ENCODE data around the gene HNRNPUL1.

DNA sequence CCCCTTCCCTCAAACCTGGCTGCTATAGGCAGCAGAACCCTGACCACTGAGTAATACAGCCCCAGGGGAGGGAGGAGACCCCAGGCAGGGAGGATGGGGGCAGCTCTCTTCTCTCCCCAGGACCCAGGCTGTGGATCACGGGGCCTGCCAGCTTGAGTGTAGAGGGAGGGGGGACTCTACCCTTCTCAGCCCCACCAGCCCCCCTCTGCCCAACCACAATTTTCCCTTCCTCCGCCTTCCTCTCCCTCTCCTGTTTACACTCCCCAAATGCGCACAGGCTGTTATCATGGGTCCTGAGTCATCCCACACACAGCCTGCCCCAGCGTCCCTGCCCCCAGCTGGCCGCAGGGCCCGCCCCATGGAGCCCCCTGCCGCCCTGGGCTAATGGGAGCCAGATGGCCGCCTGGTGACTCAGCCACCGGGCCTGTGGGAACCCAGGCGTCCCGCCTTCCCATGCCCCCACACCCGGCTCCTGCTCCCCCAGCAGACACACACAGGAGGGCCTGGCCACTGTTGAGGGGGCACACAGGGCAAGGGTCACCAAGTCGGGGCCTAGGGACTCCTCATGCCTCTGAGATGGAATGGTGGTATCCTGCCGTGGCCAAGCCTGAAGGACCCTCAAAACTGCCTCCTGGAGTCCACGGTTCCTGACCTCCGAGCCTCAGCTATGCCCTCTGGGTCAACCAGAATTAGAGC, 59.4 kb downstream of the HNRNPUL1 start:
- TF ChIP-seq, protein P1, sequence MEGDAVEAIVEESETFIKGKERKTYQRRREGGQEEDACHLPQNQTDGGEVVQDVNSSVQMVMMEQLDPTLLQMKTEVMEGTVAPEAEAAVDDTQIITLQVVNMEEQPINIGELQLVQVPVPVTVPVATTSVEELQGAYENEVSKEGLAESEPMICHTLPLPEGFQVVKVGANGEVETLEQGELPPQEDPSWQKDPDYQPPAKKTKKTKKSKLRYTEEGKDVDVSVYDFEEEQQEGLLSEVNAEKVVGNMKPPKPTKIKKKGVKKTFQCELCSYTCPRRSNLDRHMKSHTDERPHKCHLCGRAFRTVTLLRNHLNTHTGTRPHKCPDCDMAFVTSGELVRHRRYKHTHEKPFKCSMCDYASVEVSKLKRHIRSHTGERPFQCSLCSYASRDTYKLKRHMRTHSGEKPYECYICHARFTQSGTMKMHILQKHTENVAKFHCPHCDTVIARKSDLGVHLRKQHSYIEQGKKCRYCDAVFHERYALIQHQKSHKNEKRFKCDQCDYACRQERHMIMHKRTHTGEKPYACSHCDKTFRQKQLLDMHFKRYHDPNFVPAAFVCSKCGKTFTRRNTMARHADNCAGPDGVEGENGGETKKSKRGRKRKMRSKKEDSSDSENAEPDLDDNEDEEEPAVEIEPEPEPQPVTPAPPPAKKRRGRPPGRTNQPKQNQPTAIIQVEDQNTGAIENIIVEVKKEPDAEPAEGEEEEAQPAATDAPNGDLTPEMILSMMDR (conservative IDR thresholded peaks at IDR 0.05): no peak
- TF ChIP-seq EZH2 (IDR thresholded peaks at IDR 0.05; ENCODE audit: low read depth): no peak
